Right ventricle myocardium superior (tissue), 1 donor: Measurements from ENCODE around the gene EFCAB8. TPM values are rescaled to one million over a fixed set of nuclear protein-coding genes. Genes with fewer than 3 reads are reported as not detected.

Experiments
- ATAC-seq: fragments of 200-7000 bp; cut with Tn5 transposase; one replicate; pipeline ENCODE4 v1.9.1; 2020; ENCODE audit warnings: mild to moderate bottlenecking; ENCODE audit not compliant: poor library complexity
- DNase-seq: peaks from one replicate; pipeline ENCODE4 v3.0.0-alpha.2; 2020
- intact Hi-C: fragments of 100-400 bp; cut with DNase I; formaldehyde crosslinking; loops from one replicate; pipeline ENCODE4 v1.11.2; 2022
- total RNA-seq: library from RNA; stranded (reverse); fragmentation: NEBNext Ultra II Directional; extraction: Animal tissue kit (Norgen Biotek cat#: 25700); gene quantifications from one replicate; pipeline ENCODE4 v1.2.1, GENCODE V29; 2021
- donor health status: DM: no; HTN: yes; CAD: no; lungs with severe emphysema.

The EFCAB8 gene
- total RNA-seq, 1 donor from 2014 or later = not detected

DNA sequence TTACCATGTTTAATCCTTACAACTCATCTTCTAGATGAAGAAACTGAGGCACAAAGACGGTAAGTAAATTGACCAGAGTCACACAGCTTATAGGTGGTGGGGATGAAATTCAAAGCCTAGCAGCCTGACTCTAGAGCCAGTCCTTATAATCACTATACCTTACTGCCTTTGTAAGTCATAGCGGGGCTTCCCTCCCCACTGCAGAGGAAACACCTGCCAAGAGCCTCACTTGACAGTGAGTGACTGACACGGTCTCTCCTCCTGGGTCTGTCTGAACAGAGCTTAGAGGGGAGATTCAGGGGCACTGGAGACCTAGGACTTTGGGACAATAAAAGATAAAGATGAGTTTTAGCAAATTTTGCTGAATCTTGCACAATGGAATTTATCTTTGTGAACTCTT is 132.7 kb downstream of the EFCAB8 start:
- peak; percentile 3 for DNase-seq
- intact Hi-C loops = no loop called here
- no peak for ATAC-seq

DNA sequence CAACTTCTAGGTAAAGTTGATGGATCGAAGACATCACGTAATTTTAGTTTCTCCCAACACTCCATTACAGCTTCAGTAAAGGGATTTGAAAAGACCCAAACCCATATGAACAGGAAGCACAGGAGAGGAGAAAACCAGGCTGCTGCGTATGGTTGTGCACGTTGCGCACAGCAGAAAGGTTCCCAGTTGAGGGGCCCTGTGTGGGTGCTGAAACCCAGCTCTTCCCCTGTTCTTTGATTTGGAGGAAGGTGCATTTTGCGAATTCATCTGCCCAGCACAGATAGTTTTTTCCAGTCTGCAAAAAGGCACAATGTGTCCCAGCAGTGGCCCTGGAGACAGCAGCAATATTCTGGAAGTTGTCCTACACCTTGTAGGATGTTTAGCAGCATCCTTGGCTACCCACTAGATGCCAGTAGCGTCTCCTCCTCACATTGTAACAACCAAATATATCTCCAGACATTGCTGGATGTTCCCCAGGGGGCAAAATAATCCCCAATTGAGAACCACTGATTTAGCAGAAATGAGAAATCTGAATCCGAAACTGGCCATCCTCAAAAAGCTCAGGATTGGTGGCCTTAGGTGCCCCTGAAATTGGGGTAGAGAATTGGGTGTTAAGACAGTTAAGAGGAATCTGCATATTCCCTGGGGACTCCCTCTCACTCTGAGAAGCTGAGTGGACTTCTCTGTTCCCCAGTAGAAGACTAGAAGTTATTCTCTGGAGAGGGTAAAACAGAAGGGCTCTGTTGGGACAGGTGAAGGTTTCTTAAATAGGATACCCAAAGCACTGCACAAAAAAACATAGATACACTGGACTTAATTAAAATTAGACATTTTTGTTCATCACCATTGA is 133.3 kb downstream of the EFCAB8 start:
- ATAC-seq = no peak
- peak; percentile 0 for DNase-seq
- intact Hi-C loops = no loop called here

DNA sequence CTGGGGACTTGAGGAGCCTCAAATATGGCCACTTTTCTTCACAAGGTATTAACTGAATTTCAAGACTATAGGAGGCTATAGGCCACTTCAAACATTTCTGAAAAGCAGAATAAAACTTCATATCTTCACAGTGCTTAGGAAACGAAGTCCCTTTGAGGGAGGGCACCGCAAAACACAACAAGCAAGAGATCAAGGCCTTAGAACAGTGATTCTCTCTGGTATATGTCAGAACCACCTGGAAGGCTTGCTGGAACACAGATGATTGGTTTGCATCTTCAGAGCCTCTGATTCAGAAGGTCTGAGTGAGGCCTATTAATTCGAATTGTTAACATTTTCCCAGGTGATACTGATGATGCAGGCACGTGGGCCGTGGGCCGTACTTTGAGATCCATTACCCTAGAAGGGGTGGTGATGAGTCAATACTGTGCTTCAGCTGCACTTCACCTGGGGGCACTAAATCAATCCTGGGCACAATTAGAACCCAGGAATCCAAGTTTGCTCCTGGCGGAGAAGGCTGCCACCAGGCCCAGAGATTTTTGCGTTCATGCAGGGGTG is 134.8 kb downstream of the EFCAB8 start:
- ATAC-seq (no peak), DNase-seq (peak; percentile 6)
- intact Hi-C loops = no loop called here

DNA sequence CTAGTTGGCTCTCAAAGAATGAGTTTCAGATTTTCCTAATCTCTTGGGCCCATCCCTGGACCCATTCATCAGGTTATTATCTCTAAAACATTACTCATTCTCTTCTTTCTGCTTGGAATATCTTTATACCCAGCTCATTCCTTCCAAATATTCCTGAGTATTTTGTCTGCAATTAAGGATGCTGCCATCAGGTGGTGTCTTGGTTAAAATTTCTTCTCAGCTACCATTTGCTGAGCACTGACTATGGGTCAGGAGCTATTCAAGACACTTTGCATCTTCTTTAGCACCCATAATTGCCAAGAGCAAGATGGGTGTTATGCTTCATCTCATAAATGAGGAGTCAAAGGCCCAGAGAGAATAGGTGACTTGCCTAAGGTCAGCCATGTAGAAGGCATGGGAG is 137.1 kb downstream of the EFCAB8 start:
- DNase-seq (no peak), ATAC-seq (no peak)
- intact Hi-C loops = no loop called here

DNA sequence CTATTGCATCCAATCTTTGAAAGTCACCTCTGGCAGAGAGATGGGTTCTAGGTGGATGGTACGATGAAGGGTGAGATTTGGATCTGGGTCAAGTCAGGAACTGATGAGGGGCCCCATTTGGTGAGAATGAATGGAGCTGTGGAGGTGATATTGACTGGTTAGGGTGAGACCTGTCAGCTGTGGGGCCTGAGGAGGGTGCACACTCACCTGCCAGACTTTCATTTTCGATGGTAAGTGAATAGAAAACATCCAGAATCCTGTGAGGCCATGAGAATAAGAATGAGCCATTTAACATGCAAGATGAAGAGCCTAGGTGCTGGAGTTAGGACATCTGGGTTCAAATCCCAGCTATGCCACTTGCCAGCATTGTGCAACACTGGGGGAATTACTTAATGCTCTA is 138.7 kb downstream of the EFCAB8 start:
- intact Hi-C loops = no loop called here
- ATAC-seq (no peak), DNase-seq (no peak)

DNA sequence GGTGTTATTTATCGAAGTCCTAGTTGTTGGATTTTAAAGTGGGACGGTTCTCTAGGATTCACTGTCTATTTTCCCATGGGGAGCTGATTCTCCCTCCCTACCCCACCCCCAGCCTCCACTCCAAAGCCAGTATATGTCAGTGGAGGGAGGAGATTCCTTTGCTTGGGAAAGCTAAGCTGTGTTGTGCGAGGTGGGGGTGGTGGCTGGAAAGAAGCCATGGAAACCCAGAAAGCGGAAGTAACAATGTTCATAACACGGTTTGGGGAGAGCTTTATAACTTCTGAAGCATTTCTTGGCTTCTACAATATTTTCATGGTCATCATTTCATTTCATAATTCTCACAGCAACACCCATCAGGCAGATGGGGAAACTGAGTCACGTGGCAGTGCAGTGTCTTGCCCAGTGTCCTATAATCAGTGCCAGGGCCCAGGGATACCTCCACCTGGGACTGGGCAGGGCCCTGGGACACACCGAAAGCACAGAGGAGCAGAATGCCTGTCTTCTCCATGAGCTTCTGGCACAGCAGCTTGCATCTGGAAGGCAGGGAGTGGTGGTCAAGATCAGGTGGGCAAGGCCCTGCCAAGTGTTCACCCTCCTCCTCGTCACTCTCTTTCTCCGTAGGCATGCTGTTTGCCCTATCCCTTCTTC is 141.0 kb downstream of the EFCAB8 start:
- intact Hi-C loops = no loop called here
- ATAC-seq = no peak
- DNase-seq = peak; percentile 30

DNA sequence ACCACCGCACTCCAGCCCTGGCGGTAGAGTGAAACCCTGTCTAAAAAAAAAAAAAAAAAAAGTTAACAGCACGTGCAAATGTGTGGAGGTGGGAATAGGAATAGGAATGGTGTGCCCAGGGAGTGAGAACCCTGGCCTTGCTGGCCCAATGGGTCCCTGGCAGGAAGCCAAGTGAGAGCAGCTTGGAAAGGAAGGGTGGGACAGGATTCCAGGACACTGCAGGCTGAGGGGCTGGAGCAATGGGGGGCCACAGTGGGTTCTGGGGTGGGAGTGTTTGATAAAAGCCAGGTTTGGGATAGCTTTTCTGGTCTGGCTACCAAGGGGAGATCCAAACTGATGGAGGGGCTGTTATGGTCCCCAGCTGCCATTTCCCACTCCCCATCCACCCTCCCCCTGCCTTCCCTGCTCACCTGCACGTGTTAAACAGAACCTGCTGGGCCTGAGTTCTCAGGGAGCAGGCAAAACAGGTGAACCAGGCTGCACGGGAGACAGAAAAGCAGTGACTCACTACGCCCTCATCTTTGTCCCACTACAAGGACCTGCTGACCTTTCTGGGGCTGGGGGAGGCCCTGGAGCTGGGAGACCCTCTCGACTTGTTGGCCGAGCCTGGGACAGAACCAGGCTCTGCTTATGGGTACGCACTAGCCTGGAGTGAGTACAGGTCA is 142.2 kb downstream of the EFCAB8 start:
- ATAC-seq (no peak), DNase-seq (peak; percentile 15)
- intact Hi-C loops = no loop called here

DNA sequence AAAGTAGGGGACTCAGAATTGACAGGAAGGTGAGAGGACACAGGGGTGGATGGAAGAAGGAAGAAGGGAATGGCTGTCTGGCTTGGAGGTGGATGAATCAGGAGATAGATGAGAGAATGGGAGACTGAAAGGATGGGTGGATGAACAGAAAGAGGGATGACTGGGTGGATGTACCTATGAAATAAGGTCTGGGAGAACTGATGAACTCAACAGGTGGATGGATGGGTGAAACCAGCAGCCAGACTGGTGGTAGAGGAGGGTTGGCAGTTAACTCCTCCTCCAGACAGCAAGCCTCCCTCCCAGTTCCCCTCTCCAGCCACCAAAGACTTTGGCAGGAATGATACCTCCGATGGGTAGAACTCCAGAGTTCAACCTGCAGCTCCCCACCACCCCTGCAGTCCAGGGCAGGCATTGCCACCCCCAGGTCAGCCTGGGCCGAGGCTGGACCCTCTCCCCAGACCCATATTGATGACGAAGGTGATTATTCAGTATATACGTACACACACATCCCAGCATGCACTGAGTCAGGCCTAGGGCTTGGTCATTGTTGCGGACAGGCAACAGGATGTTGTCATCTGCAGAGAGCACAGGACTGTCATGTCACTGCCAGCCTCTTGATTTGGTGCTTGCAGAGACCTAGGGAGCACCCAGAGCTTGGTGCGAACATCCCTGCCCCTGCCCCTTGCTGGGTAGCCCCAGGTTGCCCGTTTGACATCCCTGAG is 143.5 kb downstream of the EFCAB8 start:
- intact Hi-C loops = no loop called here
- ATAC-seq (no peak), DNase-seq (peak; percentile 7)

DNA sequence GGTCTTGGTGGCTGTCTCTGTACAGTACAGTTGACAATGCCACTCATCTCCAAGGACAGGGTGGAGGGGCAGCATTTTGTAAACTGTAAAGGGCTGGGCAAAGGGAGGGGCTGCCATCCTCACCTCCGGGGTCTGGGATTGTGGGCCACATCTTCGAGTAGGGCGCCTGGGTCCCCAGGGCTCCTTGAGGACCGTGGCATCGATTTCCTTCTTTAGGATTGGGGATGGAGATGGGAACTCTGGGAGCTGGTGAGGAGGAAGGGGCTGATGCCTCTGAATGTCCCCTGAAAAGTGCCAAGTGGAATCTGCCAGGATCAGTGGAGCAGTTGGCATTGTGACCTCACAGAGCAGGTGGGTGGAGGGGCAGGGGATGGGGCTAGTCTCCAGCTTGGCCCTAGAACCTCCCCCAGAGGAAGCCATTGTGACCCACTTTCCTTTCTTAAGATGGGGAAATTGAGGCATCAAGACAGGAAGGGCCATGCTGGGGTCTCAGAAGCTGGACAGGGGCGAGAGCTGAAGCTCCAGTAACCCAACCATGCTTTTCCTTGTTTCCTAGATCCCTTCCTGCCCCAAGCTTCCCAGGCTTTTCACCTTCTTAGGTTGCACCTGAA is 145.5 kb downstream of the EFCAB8 start, which contains the start of gene SUN5:
Gene SUN5 (minus strand): TSS at position 293 of the 611 bp plus-strand sequence. CDS start 93 bp downstream, at position 200.
- DNase-seq (no peak), ATAC-seq (no peak)
- intact Hi-C loops = no loop called here

DNA sequence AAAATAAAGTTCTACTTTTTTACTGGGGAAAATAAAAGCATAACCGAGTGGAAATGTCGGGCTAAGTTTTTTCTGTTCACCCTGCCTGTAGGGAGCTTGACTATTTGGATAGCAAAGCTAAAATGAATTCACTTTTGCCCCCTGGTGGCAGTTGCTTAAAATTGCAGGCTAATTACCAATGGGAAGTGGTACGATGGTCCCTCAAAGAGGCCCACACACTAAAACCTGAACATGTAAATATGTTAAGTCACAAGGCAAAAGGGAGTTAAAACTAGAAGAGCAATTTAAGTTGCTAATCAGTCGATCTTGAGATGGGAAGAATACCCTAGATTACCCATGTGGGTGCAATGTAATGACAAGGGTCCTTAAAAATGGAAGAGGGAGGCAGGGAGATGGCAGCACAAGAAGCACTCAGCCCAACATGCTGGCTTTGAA is 146.4 kb downstream of the EFCAB8 start:
- intact Hi-C loops = no loop called here
- DNase-seq = no peak
- no peak for ATAC-seq

DNA sequence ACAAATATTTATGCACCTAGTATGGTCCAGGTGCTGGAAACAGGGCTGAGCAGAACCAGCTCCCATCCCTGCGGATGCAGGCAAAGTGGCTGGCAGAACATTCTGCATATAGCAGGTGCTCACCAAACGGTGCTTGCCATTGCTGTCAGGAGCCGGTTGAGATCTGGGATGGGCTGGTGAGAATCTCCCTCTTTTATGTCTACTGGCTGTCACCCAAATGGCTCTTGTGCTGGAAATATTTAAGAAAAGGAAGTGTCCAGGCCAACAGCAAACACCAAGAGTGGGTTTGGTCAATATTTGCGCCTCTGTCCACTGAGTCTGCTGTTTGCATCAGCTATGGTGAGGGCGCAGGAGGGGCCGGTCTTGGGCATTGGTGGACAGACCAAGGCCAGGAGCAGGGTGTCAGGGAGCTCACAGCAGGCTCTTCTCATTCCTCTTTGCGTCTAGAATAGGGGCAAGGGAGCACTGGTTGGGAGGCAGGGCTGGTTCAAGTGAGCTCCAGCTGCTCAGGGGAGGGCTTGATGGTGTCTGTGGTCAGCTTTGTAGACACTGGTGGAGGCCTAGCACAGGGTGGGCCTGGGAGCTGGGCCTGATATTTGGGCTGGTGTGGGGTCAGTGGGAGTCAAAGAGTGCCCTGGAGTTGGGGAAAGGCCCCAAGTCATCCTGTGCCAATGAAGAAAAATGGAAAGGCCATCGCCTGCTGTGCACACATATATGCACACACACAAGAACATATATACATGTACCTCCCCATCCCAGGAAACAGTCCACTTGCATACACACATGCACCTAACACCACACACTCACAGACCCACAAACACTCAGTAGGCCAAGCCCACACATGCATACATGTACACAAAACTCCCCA is 147.4 kb downstream of the EFCAB8 start:
- intact Hi-C loops = no loop called here

DNA sequence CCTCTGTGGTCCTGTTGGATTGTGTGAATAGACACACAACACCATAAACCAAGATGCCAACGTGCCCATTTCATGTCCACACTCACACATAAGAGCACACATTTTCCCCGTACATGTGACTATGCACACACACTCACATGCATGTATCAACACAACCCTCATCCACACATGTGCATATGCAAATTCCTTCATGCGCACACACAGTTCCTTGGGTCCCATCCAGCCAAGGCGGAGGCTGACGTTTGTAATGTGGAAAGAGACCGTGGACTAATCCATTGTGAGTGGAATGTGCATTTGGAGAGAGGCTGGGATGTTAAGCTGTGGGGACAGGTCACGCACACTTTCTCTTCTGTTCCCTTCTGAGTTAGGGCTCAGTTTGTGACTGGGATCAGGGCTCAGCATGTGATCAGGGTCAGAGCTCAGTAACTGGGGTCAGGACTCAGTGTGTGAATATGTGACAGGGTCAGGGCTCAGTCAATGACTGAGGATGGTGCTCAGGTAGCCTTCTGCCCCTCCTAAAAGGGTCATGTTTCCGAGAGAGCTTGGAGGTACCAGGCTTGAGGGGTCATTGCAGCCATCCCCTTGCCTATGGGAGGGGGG is 148.2 kb downstream of the EFCAB8 start:
- DNase-seq (peak; percentile 8), ATAC-seq (no peak)
- intact Hi-C loops = no loop called here

More for the DNA sequence above, 147.4 kb downstream of the EFCAB8 start:
- no peak for ATAC-seq
- peak; percentile 0 for DNase-seq

DNA sequence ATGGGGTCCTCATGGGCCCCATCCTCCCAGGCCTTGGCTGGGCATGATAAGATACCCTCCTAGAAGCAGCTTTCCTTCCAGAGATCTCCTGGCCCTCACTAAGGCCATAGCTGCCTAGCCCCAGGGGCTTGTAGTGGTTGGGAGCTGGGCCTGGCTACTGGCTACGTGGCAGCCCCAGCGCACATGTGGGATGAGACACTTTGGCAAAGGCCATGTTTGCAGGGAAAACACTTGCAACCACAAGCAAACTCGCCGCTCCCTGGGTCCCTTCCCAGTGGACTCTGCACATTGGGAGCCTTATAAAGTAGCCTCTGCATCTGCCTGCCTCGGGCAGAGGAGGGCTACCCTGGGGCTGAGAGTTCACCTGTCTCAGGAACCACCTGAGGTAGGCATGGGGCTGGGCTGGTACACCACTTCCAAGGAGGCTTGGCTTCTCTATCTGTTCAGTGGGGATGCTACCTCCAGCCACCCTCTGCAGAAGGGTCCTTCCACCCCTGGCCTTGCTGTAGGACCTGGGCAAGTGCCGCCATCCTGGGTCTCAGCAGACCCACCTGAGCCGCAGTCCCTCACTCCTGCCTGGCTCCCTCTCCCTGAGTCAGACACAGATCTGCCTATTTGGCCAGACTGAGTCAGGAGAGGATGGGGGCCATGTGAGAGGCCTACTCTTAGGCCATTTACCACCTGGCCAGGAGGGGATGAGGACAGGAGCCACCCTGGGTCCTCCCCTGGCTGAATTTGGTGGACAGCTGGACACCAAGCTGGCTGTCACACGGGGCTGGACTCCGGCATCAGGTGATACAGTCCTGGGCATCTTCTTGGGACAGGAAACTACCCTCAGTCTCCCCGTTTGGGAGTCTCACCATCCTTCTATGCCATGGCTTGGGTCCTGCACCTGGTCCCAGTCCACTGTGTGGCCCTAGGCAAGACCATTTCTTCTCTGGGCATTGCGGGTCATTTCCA is 148.9 kb downstream of the EFCAB8 start, which contains the start of gene BPIFB2:
Gene BPIFB2 (plus strand): TSS at position 329 of the 960 bp plus-strand sequence. CDS start 871 bp downstream, outside the sequence.
- no peak for ATAC-seq
- intact Hi-C loops = no loop called here
- DNase-seq = peak; percentile 16

DNA sequence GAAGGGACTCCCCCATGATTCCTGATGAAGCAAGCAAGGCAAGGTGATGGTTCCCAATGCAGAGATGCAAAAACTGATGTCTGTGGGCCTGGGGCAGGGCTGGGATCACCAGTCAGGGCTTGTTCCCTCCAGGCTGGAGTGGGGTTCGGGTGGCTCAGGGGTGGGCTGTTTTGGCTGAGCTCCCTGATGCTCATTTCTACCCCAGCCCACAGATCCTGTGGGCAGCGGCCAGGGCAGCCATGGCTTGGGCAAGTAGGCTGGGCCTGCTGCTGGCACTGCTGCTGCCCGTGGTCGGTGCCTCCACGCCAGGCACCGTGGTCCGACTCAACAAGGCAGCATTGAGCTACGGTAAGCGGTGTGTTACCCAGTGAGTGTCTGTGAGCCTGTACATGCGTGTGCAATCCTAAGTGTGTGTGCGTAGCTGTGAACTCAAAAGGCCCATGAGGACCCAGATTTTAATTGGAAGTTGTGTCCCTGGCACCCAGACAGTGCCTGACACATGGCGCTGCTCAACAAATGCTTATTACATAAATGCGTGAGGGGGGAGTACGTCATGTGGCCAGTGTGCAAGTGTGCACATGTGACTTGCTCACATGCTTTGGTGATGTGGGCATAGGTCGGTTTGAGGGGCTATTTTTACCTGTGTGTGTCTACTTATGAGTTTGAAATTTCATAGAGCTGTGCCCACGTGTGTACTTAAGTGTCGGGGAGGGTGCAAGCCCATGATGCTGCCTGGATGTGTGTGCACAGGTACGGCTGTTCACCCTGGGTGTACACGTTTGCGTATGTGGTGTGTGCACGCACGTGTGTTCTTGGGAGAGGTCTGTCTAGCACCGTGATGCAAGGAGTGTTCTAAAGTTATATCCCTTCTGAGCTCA is 149.9 kb downstream of the EFCAB8 start:
- ATAC-seq (no peak), DNase-seq (no peak)
- intact Hi-C loops = no loop called here
